ENCODE data around the gene TTC17.
"Not testable (repeated sequence)": the region's sequence is repeated elsewhere in the genome, so short reads cannot be mapped to it uniquely, and the experiment has no call there.

Gene TTC17

DNA sequence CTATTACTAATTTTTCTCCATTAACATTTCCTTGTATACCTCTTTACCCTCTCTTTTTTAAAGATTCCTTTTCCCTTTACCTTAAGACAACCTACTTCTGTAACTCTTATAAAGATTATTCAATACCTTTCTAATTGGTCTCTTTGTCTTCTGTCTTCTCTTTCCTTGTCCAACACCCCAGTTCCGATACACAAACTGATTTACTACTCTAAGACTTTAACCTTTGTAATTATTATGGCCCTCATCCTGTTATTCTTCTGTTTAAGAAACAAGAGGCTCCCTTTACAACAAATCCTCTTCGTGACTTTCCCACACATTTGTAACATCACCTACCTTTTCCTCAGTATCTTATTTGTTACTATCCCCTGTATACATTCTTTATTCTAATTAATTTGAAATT lies 81.8 kb downstream of the TTC17 start:
- no peaks in the 10 kb centered on the region for H3K27me3 ChIP-seq (ENCODE audit: insufficient read depth, low read length)
- H3K36me3 ChIP-seq (ENCODE audit: insufficient read depth, low read length) = peaks cover 82% of the 10 kb centered on the region
- no peaks in the 10 kb centered on the region for H3K9me3 ChIP-seq (ENCODE audit: low read length)
- H2AFZ ChIP-seq (ENCODE audit: low read depth, low read length) = no peak overlapping the region
- H3K4me1 ChIP-seq (ENCODE audit: insufficient read depth, low read length) = no peaks in the 10 kb centered on the region
- no peak overlapping the region for H3K4me3 ChIP-seq (ENCODE audit: low read length)

DNA sequence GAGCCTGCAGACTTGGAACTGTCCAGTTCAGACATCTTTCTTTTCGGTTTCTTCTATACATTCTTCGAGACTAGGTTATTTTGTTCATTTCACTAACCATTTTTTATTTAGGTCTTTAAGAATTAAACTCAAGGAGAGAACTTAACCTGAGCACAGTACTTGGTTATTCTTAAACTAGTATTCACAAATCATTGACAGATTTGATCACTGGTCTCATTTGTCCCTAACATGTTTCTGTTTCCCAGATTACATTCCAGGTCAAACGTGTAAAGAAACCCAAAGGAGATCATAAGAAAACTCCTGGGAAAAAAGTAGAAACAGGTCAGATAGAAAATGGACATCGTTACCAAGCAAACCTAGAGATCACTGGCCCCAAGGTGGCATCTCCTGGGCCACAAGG lies 85.1 kb downstream of the TTC17 start:
- H3K9me3 ChIP-seq (ENCODE audit: low read length) = no peaks in the 10 kb centered on the region
- H3K4me1 ChIP-seq (ENCODE audit: insufficient read depth, low read length) = no peaks in the 10 kb centered on the region
- no peak overlapping the region for H2AFZ ChIP-seq (ENCODE audit: low read depth, low read length)
- no peaks in the 10 kb centered on the region for H3K27me3 ChIP-seq (ENCODE audit: insufficient read depth, low read length)
- H3K36me3 ChIP-seq (ENCODE audit: insufficient read depth, low read length) = peaks cover 84% of the 10 kb centered on the region
- no peak overlapping the region for H3K4me3 ChIP-seq (ENCODE audit: low read length)

DNA sequence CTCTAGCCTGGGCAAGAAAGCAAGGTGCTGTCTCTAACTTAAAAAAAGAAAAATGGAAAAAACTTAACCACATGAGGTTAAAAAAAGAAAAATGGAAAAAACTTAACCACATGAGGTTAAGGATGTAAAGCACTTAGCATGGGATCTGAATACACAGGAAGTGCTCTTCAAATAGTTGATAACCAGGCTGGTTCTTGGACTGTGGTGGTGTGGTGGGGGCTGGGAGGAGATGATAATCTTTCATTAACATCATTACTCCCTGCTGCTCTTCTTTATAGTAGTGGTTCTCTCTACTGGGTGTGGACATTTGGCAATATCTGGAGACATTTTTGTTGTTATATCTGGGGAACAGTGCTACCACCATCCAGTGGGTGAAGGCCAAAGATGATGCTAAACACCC lies 88.4 kb downstream of the TTC17 start:
- no peaks in the 10 kb centered on the region for H3K27me3 ChIP-seq (ENCODE audit: insufficient read depth, low read length)
- no peaks in the 10 kb centered on the region for H3K4me1 ChIP-seq (ENCODE audit: insufficient read depth, low read length)
- H3K9me3 ChIP-seq (ENCODE audit: low read length) = peaks cover 3% of the 10 kb centered on the region
- peaks cover 92% of the 10 kb centered on the region for H3K36me3 ChIP-seq (ENCODE audit: insufficient read depth, low read length)
- H3K4me3 ChIP-seq (ENCODE audit: low read length) = no peak overlapping the region
- no peak overlapping the region for H2AFZ ChIP-seq (ENCODE audit: low read depth, low read length)

DNA sequence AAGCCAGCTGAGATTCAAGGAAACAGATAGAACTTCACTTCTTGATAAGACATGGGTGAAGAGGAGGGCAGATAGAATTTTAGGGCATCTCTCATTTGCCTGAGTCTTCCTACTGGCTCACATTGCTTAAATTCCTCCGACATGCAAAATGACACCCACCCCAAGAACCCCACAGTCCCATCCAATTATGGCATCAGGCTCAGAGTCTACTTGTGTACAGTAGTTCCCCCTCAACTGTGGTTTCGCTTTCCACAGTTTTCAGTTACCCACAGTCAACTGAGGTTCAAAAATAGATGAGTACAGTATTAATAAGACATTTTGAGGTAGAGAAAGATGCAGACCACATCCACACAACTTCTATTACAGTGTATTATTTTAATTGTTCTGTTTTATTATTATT lies 99.8 kb downstream of the TTC17 start:
- no peak overlapping the region for H3K4me3 ChIP-seq (ENCODE audit: low read length)
- H2AFZ ChIP-seq (ENCODE audit: low read depth, low read length) = no peak overlapping the region
- peaks cover 15% of the 10 kb centered on the region for H3K9me3 ChIP-seq (ENCODE audit: low read length)
- peaks cover 71% of the 10 kb centered on the region for H3K36me3 ChIP-seq (ENCODE audit: insufficient read depth, low read length)
- no peaks in the 10 kb centered on the region for H3K4me1 ChIP-seq (ENCODE audit: insufficient read depth, low read length)
- no peaks in the 10 kb centered on the region for H3K27me3 ChIP-seq (ENCODE audit: insufficient read depth, low read length)

DNA sequence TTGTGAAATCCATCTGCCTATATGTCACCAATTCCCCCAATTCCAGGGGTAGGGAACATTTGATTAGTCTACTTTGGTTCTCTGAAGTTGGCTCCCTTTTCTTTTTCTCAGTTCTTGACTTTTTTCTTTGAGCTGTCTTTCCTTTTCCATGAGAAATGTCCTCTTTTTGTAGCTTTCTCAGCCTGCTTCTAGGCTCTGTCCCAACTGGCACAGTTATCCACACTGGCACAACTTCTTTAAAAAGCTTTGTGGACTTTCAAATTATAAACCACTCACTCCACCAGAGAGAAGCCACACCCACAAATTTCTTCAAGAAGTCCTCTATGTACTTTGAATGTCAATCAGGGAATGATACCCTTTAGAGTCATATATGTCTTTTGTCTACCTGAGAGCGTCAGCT lies 100.5 kb downstream of the TTC17 start:
- Histone ChIP-seq H3K9me3 (ENCODE audit: low read length) (peaks cover 15% of the 10 kb centered on the region), H3K27me3 (ENCODE audit: insufficient read depth, low read length) (no peaks in the 10 kb centered on the region), H3K4me3 (ENCODE audit: low read length) (no peak overlapping the region), H2AFZ (ENCODE audit: low read depth, low read length) (no peak overlapping the region), H3K36me3 (ENCODE audit: insufficient read depth, low read length) (peaks cover 67% of the 10 kb centered on the region), H3K4me1 (ENCODE audit: insufficient read depth, low read length) (no peaks in the 10 kb centered on the region)

DNA sequence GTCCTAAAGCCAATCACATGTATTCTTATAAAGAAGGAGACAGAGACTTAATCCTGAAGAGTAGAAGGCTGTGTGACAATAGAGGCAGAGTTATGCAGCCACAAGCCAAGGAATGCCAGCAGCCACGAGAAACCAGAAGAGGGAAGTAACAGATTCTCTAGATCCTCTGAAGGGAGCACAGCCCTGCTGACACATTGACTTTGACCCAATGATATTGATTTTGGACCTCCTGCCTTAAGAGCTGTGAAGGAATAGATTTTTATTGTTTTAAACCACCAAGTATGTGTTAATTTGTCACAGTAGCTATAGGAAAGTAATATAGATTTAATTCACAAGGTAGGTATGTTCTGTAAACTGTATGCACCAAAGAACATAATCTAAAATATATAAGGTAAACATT lies 103.6 kb downstream of the TTC17 start:
- Histone ChIP-seq H3K4me1 (ENCODE audit: insufficient read depth, low read length) (no peaks in the 10 kb centered on the region), H3K27me3 (ENCODE audit: insufficient read depth, low read length) (no peaks in the 10 kb centered on the region), H3K4me3 (ENCODE audit: low read length) (no peak overlapping the region), H2AFZ (ENCODE audit: low read depth, low read length) (no peak overlapping the region), H3K9me3 (ENCODE audit: low read length) (peaks cover 31% of the 10 kb centered on the region), H3K36me3 (ENCODE audit: insufficient read depth, low read length) (peaks cover 72% of the 10 kb centered on the region)

DNA sequence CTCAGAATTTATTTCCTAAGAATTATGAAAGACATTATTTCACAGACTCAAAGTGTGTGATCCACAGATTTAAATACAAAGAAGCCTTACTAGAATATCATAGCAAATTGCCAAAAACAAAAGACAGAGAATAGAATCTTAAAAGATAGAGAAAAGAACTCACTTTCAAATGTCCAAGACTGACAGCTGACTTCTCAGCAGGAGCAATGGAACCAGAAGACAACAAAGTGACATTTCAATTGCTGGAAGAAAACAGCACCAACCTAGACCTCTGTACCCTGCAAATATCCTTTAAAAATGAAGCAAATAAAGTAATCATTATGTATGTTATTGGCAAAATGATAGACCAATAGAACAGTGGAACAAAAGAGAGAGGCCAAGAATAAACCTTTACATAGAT lies 109.2 kb downstream of the TTC17 start:
- no peak overlapping the region for H3K4me3 ChIP-seq (ENCODE audit: low read length)
- H3K4me1 ChIP-seq (ENCODE audit: insufficient read depth, low read length) = no peaks in the 10 kb centered on the region
- H3K27me3 ChIP-seq (ENCODE audit: insufficient read depth, low read length) = no peaks in the 10 kb centered on the region
- H2AFZ ChIP-seq (ENCODE audit: low read depth, low read length) = no peak overlapping the region
- H3K9me3 ChIP-seq (ENCODE audit: low read length) = peaks cover 35% of the 10 kb centered on the region
- H3K36me3 ChIP-seq (ENCODE audit: insufficient read depth, low read length) = peaks cover 63% of the 10 kb centered on the region

DNA sequence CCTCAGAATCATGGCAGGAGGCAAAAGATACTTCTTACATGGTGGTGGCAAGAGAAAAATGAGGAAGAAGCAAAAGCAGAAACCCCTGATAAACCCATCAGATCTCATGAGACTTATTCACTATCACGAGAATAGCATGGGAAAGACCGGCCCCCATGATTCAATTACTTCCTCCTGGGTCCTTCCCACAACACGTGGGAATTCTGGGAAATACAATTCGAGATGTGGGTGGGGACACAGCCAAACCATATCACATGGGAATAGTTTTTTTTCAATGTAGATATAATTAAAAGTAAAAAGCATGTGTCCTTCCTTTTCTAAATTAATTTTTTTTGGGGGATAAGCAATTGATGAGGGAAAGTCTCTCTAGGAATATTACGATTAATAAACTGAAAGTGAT lies 118.8 kb downstream of the TTC17 start:
- H3K4me1 ChIP-seq (ENCODE audit: insufficient read depth, low read length); H2AFZ ChIP-seq (ENCODE audit: low read depth, low read length); H3K4me3 ChIP-seq (ENCODE audit: low read length); H3K27me3 ChIP-seq (ENCODE audit: insufficient read depth, low read length): not testable (repeated sequence)
- peaks cover 18% of the 10 kb centered on the region for H3K9me3 ChIP-seq (ENCODE audit: low read length)
- peaks cover 29% of the 10 kb centered on the region for H3K36me3 ChIP-seq (ENCODE audit: insufficient read depth, low read length)

DNA sequence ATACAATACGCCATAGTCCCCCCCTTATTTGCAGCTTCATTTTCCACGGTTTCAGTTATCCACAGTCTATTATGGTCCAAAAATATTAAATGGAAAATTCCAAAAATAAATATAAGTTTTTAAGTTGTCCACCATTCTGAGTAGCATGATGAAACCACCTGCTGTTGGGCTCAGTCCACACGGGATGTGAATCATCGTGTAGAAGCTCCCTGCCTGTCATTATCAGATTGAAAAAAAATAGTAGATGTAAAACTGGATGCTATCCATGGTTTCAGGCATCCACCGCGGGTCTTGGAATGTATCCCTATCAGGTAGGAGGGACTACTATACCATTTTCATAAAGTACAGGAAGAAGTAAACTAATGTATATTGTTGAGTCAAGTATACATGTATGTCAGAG lies 127.4 kb downstream of the TTC17 start:
- Histone ChIP-seq H3K9me3 (ENCODE audit: low read length) (peaks cover 7% of the 10 kb centered on the region), H3K4me1 (ENCODE audit: insufficient read depth, low read length) (no peaks in the 10 kb centered on the region), H3K27me3 (ENCODE audit: insufficient read depth, low read length) (no peaks in the 10 kb centered on the region), H3K4me3 (ENCODE audit: low read length) (no peak overlapping the region), H3K36me3 (ENCODE audit: insufficient read depth, low read length) (peaks cover 27% of the 10 kb centered on the region), H2AFZ (ENCODE audit: low read depth, low read length) (no peak overlapping the region)

DNA sequence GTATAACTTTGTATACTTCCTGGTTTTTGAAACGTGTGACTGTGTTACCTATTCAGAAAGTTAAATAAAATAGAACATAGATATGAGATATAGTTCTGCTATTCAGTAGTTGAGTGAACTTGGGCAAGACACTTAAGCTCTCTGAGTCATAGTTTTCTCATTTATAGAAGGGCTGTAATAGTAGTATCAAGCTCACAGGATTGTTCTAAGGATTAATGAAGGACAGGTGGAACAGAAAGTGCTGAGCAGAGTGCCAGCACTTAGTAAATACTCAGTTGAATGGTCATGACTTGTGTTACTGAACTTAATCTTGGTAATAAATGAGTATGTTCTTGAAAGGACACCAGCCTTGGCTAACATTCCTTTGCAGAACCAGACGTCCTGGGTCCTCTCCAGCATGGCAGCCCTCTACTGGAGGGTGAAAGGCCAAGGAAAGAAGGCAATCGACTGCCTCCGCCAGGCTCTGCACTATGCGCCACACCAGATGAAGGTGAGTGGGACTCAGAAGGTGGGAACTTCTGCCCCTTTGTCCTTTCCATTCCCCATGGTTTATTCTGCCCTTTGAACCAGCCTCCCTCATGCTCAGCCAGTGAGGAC lies 131.2 kb downstream of the TTC17 start:
- Histone ChIP-seq H3K4me3 (ENCODE audit: low read length) (no peak overlapping the region), H3K27me3 (ENCODE audit: insufficient read depth, low read length) (no peaks in the 10 kb centered on the region), H3K9me3 (ENCODE audit: low read length) (no peaks in the 10 kb centered on the region), H3K4me1 (ENCODE audit: insufficient read depth, low read length) (no peaks in the 10 kb centered on the region), H3K36me3 (ENCODE audit: insufficient read depth, low read length) (peaks cover 56% of the 10 kb centered on the region), H2AFZ (ENCODE audit: low read depth, low read length) (no peak overlapping the region)

DNA sequence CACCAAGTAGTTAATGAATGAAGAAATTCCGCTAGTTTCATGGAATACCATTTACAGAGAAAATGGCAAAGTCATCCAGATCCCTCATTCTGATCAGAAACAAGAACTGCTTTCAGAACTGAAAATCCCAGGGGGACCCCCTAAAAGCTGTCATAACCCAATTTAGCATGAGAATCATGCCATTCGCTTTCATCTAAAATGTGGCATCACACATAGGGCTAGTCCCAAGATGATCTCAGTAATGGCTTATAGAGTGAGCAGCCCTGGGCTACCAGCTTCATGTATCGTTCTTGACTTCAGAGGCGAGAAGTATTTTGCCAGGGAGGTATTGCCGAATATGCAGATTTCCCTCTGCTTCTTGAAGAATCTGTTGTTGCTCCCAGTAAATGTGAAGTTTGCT lies 134.0 kb downstream of the TTC17 start:
- H3K4me1 ChIP-seq (ENCODE audit: insufficient read depth, low read length) = no peaks in the 10 kb centered on the region
- no peaks in the 10 kb centered on the region for H3K9me3 ChIP-seq (ENCODE audit: low read length)
- no peak overlapping the region for H2AFZ ChIP-seq (ENCODE audit: low read depth, low read length)
- H3K27me3 ChIP-seq (ENCODE audit: insufficient read depth, low read length) = no peaks in the 10 kb centered on the region
- peaks cover 55% of the 10 kb centered on the region for H3K36me3 ChIP-seq (ENCODE audit: insufficient read depth, low read length)
- H3K4me3 ChIP-seq (ENCODE audit: low read length) = no peak overlapping the region

DNA sequence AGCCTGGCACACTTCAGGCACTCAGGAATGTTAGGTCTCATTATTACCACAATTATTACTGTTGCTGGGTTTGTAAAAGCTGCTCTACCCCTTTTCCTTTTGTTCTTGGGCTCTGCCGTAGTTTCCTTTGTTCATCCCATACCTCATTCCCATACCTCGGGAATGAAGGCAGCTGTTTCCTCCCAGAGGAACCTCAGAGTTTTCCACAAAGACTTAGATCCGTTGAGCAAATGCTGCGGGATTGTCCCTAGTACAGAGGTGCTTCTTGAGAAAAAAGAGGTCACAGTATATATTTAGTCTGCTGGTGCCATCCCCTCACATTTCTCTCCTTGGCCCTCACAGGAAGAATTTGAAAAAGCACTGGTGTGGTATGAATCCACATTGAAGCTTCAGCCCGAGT lies 134.7 kb downstream of the TTC17 start:
- Histone ChIP-seq H2AFZ (ENCODE audit: low read depth, low read length) (no peak overlapping the region), H3K27me3 (ENCODE audit: insufficient read depth, low read length) (no peaks in the 10 kb centered on the region), H3K36me3 (ENCODE audit: insufficient read depth, low read length) (peaks cover 55% of the 10 kb centered on the region)

DNA sequence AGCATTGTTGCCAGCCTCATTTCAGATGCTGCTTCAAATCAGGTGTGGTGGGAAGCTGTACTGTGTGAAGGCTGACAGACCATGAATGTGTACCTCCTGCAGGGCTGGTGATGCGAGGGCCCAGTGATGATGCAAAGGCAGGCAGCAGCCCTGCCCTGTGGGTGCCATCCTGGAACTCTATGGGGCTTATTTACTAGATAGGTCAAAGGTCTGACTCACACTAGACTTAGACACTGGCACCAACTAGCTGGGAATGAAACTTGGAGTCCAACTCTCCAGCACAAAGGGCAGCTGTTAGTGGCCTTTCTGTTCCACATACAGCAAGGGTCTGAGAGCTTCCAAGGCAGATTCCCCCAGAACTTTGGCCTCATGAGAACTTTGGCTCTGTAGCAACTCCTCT lies 138.4 kb downstream of the TTC17 start:
- Histone ChIP-seq H3K4me1 (ENCODE audit: insufficient read depth, low read length) (no peaks in the 10 kb centered on the region), H2AFZ (ENCODE audit: low read depth, low read length) (no peak overlapping the region)

More for the DNA sequence above, 134.7 kb downstream of the TTC17 start:
- H3K4me3 ChIP-seq (ENCODE audit: low read length) = no peak overlapping the region
- no peaks in the 10 kb centered on the region for H3K4me1 ChIP-seq (ENCODE audit: insufficient read depth, low read length)
- H3K9me3 ChIP-seq (ENCODE audit: low read length) = no peaks in the 10 kb centered on the region

DNA sequence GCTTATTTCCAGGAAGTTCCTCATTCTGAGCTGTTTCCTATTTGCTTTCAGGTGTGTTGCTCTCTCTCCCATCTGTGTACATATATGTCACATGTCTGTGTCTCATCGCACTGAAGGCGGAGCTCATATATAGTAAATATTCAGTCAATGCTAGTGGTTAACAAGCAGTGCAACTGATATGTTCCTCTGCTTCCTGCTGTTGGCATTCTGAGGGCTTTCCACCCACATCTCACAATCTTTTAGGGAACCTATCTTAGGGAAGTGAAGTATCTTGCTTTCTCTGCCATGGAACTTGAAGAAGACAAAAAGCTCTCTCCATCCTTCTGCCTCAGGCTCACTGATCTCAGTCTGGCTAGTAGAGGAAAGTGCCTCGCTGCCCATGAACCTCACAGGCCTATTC lies 139.8 kb downstream of the TTC17 start:
- Histone ChIP-seq H3K9me3 (ENCODE audit: low read length) (no peaks in the 10 kb centered on the region), H3K4me1 (ENCODE audit: insufficient read depth, low read length) (no peaks in the 10 kb centered on the region), H3K27me3 (ENCODE audit: insufficient read depth, low read length) (no peaks in the 10 kb centered on the region), H2AFZ (ENCODE audit: low read depth, low read length) (no peak overlapping the region), H3K36me3 (ENCODE audit: insufficient read depth, low read length) (peaks cover 15% of the 10 kb centered on the region), H3K4me3 (ENCODE audit: low read length) (no peak overlapping the region)

More for the DNA sequence above, 138.4 kb downstream of the TTC17 start:
- Histone ChIP-seq H3K27me3 (ENCODE audit: insufficient read depth, low read length) (no peaks in the 10 kb centered on the region), H3K4me3 (ENCODE audit: low read length) (no peak overlapping the region), H3K36me3 (ENCODE audit: insufficient read depth, low read length) (peaks cover 29% of the 10 kb centered on the region), H3K9me3 (ENCODE audit: low read length) (no peaks in the 10 kb centered on the region)
